ENCODE data around the gene ITGB6. TPM values are rescaled to one million over a fixed set of nuclear protein-coding genes. Genes with fewer than 3 reads are reported as not detected.

Gene ITGB6
- total RNA-seq, 1 experiment from 2014 or later: 7.2 TPM

GRCh38 chr2:160227293-160227915 is 27.3 kb upstream of the ITGB6 start:
- peak; percentile 29 for ATAC-seq
- CTCF ChIA-PET: no interaction called here
- Histone ChIP-seq H3K9ac (ENCODE audit: low read length) (peak overlapping the region; percentile 38; the same call in 1 of the 2 replicates), H3K9me2 (replicated peaks; ENCODE audit: low read length) (no peaks in the 10 kb centered on the region), H2AFZ (ENCODE audit: low read length) (no peak overlapping the region), H3K4me3 (ENCODE audit: low read length) (no peak overlapping the region), H3F3A (ENCODE audit: low read length, unreplicated experiment) (no peaks in the 10 kb centered on the region), H3K27ac (ENCODE audit: low read length) (peak overlapping the region; percentile 90), H3K9me3 (ENCODE audit: low read length) (no peaks in the 10 kb centered on the region), H3K4me1 (ENCODE audit: insufficient read depth, low read length) (peaks cover 81% of the 10 kb centered on the region), H3K27me3 (ENCODE audit: low read length) (no peaks in the 10 kb centered on the region), H3K79me2 (ENCODE audit: low read length) (no peaks in the 10 kb centered on the region), H4K20me1 (ENCODE audit: low read length) (no peaks in the 10 kb centered on the region), H3K36me3 (ENCODE audit: low read depth, low read length) (no peaks in the 10 kb centered on the region), H3K4me2 (ENCODE audit: low read length) (peak overlapping the region; percentile 59)
- BruUV-seq (replicated peaks): no TSS peak
- intact Hi-C loops (cut with micrococcal nuclease): no loop called here
- TF ChIP-seq, protein P1, sequence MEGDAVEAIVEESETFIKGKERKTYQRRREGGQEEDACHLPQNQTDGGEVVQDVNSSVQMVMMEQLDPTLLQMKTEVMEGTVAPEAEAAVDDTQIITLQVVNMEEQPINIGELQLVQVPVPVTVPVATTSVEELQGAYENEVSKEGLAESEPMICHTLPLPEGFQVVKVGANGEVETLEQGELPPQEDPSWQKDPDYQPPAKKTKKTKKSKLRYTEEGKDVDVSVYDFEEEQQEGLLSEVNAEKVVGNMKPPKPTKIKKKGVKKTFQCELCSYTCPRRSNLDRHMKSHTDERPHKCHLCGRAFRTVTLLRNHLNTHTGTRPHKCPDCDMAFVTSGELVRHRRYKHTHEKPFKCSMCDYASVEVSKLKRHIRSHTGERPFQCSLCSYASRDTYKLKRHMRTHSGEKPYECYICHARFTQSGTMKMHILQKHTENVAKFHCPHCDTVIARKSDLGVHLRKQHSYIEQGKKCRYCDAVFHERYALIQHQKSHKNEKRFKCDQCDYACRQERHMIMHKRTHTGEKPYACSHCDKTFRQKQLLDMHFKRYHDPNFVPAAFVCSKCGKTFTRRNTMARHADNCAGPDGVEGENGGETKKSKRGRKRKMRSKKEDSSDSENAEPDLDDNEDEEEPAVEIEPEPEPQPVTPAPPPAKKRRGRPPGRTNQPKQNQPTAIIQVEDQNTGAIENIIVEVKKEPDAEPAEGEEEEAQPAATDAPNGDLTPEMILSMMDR (conservative IDR thresholded peaks at IDR 0.05; ENCODE audit: low read depth, low read length): no peak
- no peak for TF ChIP-seq EZH2 (IDR thresholded peaks at IDR 0.05; ENCODE audit: low read length, unreplicated experiment)
- POLR2A ChIA-PET (ENCODE audit: unreplicated experiment): no interaction called here
- peak; percentile 75 for DNase-seq

- Histone ChIP-seq H3K79me2 (ENCODE audit: low read length) (no peaks in the 10 kb centered on the region), H3K27me3 (ENCODE audit: low read length) (no peaks in the 10 kb centered on the region), H3K4me2 (ENCODE audit: low read length) (peak overlapping the region; percentile 59; the same call in 1 of the 2 replicates), H3K9me2 (replicated peaks; ENCODE audit: low read length) (no peaks in the 10 kb centered on the region), H3K4me1 (ENCODE audit: insufficient read depth, low read length) (peaks cover 91% of the 10 kb centered on the region), H3K4me3 (ENCODE audit: low read length) (no peak overlapping the region), H3K9ac (ENCODE audit: low read length) (no peak overlapping the region), H3K27ac (ENCODE audit: low read length) (peak overlapping the region; percentile 90; the same call in 1 of the 2 replicates), H2AFZ (ENCODE audit: low read length) (no peak overlapping the region), H4K20me1 (ENCODE audit: low read length) (no peaks in the 10 kb centered on the region), H3F3A (ENCODE audit: low read length, unreplicated experiment) (no peaks in the 10 kb centered on the region), H3K9me3 (ENCODE audit: low read length) (no peaks in the 10 kb centered on the region), H3K36me3 (ENCODE audit: low read depth, low read length) (no peaks in the 10 kb centered on the region)
- ChIA-PET CTCF (interaction anchor here (0.6 kb wide), 1 partner anchor 744 kb away, joined by 3 read pairs; no protein-coding TSS in a partner anchor), POLR2A (ENCODE audit: unreplicated experiment) (interaction anchor here (0.5 kb wide), 1 partner anchor 890 kb away, joined by 6 read pairs; no protein-coding TSS in a partner anchor)
- intact Hi-C loops (cut with micrococcal nuclease): no loop called here
- ATAC-seq (no peak), DNase-seq (no peak)
- no TSS peak for BruUV-seq (replicated peaks)
- TF ChIP-seq, protein P1 (conservative IDR thresholded peaks at IDR 0.05; ENCODE audit: low read depth, low read length): no peak
- TF ChIP-seq EZH2phosphoT487 (IDR thresholded peaks at IDR 0.05; ENCODE audit: borderline replicate concordance, low read length): no peak
- no peak for TF ChIP-seq EZH2 (IDR thresholded peaks at IDR 0.05; ENCODE audit: low read length, unreplicated experiment)
Measured at GRCh38 chr2:160226367-160226766, 26.3 kb upstream of the ITGB6 start.

GRCh38 chr2:160225722-160226121 is 25.6 kb upstream of the ITGB6 start:
- POLR2A ChIA-PET (ENCODE audit: unreplicated experiment): no interaction called here
- no peak overlapping the region for H3K4me3 ChIP-seq (ENCODE audit: low read length)
- H3K27me3 ChIP-seq (ENCODE audit: low read length): no peaks in the 10 kb centered on the region
- no peaks in the 10 kb centered on the region for H4K20me1 ChIP-seq (ENCODE audit: low read length)
- H2AFZ ChIP-seq (ENCODE audit: low read length): no peak overlapping the region
- CTCF ChIA-PET: no interaction called here
- intact Hi-C loops (cut with micrococcal nuclease): no loop called here
- H3K9ac ChIP-seq (ENCODE audit: low read length): no peak overlapping the region
- no peaks in the 10 kb centered on the region for H3K36me3 ChIP-seq (ENCODE audit: low read depth, low read length)
- no peak overlapping the region for H3K4me2 ChIP-seq (ENCODE audit: low read length)
- no TSS peak for BruUV-seq (replicated peaks)
- ATAC-seq: no peak
- no peaks in the 10 kb centered on the region for H3K9me3 ChIP-seq (ENCODE audit: low read length)
- H3K9me2 ChIP-seq (replicated peaks; ENCODE audit: low read length): no peaks in the 10 kb centered on the region
- peaks cover 98% of the 10 kb centered on the region for H3K4me1 ChIP-seq (ENCODE audit: insufficient read depth, low read length)
- H3F3A ChIP-seq (ENCODE audit: low read length, unreplicated experiment): no peaks in the 10 kb centered on the region
- no peak for TF ChIP-seq EZH2phosphoT487 (IDR thresholded peaks at IDR 0.05; ENCODE audit: borderline replicate concordance, low read length)
- TF ChIP-seq, protein P1 (conservative IDR thresholded peaks at IDR 0.05; ENCODE audit: low read depth, low read length): no peak
- no peak for TF ChIP-seq EZH2 (IDR thresholded peaks at IDR 0.05; ENCODE audit: low read length, unreplicated experiment)
- no peaks in the 10 kb centered on the region for H3K79me2 ChIP-seq (ENCODE audit: low read length)
- DNase-seq: peak; percentile 22
- no peak overlapping the region for H3K27ac ChIP-seq (ENCODE audit: low read length)
